IMR-90 (cell line): ENCODE measurements around the gene WDR49. TPM values are rescaled to one million over a fixed set of nuclear protein-coding genes. Genes with fewer than 3 reads are reported as not detected.

Experiments
- ATAC-seq: fragments of 200-7000 bp; cut with Tn5 transposase; 2 replicates; pipeline ENCODE4 v1.9.1; 2020; ENCODE audit warnings: low read depth, mild to moderate bottlenecking, moderate library complexity
- BruUV-seq: library from RNA; stranded (reverse); fragments of 400-500 nt; replicated peaks from 2 replicates; lab custom pipeline; 2021; lab: Mats Ljungman, UMichigan
- CTCF ChIA-PET: fragments of 300-600 bp; formaldehyde crosslinking; extraction: SDS; loops from one replicate; lab custom pipeline; 2021; ENCODE audit warnings: antibody characterized with exemption; lab: Yijun Ruan, JAX
- POLR2A ChIA-PET: fragments of 300-600 bp; sonication (Branson Sonifier 250); formaldehyde crosslinking; loops from one replicate; lab custom pipeline; 2022; ENCODE audit warnings: antibody characterized with exemption; ENCODE audit not compliant: unreplicated experiment; lab: Charles Lee
- DNase-seq: peaks from one replicate; pipeline ENCODE4 v3.0.0; 2013
- H2AFZ ChIP-seq: replicated peaks from 2 replicates; pipeline ENCODE3; 2013; ENCODE audit warnings: low read length, mild to moderate bottlenecking; ENCODE audit not compliant: poor library complexity
- H2AK5ac ChIP-seq: 2 replicates; pipeline ENCODE4 v1.6.1; 2013; ENCODE audit warnings: low read depth, low read length, inconsistent platforms
- H2AK9ac ChIP-seq: replicated peaks from 2 replicates; pipeline ENCODE3; 2013; ENCODE audit warnings: mild to moderate bottlenecking, low read depth, low read length, moderate library complexity; ENCODE audit not compliant: poor library complexity
- H2BK120ac ChIP-seq: 2 replicates; pipeline ENCODE4 v1.6.1; 2013; ENCODE audit warnings: low read depth, low read length, inconsistent platforms
- H2BK15ac ChIP-seq: 3 replicates; pipeline ENCODE4 v1.6.1; 2013; ENCODE audit warnings: low read depth, low read length, inconsistent platforms
- H2BK20ac ChIP-seq: 2 replicates; pipeline ENCODE4 v1.6.1; 2013; ENCODE audit warnings: low read depth, mild to moderate bottlenecking, inconsistent platforms, low read length, moderate library complexity
- H2BK5ac ChIP-seq: 2 replicates; pipeline ENCODE4 v1.6.1; 2013; ENCODE audit warnings: mild to moderate bottlenecking, low read depth, low read length, inconsistent platforms; ENCODE audit not compliant: poor library complexity, severe bottlenecking
- H3K14ac ChIP-seq: replicated peaks from 2 replicates; pipeline ENCODE4 v1.6.1; 2013; ENCODE audit warnings: low read depth, low read length, inconsistent platforms
- H3K18ac ChIP-seq: 2 replicates; pipeline ENCODE4 v1.6.1; 2013; ENCODE audit warnings: low read depth, low read length, control low read depth
- H3K23ac ChIP-seq: 2 replicates; pipeline ENCODE4 v1.6.1; 2013; ENCODE audit warnings: low read depth, low read length, inconsistent platforms
- H3K27ac ChIP-seq: 2 replicates; pipeline ENCODE4 v1.5.1; 2013; ENCODE audit warnings: mild to moderate bottlenecking, control low read depth, low read length; ENCODE audit not compliant: insufficient read depth
- H3K27me3 ChIP-seq: 2 replicates; pipeline ENCODE4 v1.6.1; 2013; ENCODE audit warnings: low read length; ENCODE audit not compliant: control insufficient read depth, insufficient read depth
- H3K36me3 ChIP-seq: 2 replicates; pipeline ENCODE4 v1.6.1; 2013; ENCODE audit warnings: low read length, mixed read lengths; ENCODE audit not compliant: control insufficient read depth, insufficient read depth
- H3K4ac ChIP-seq: 2 replicates; pipeline ENCODE4 v1.6.1; 2013; ENCODE audit warnings: low read depth, low read length, inconsistent platforms
- H3K4me1 ChIP-seq: 2 replicates; pipeline ENCODE4 v1.6.1; 2013; ENCODE audit warnings: low read length, mixed read lengths; ENCODE audit not compliant: control insufficient read depth, insufficient read depth
- H3K4me2 ChIP-seq: 2 replicates; pipeline ENCODE4 v1.6.1; 2013; ENCODE audit warnings: low read depth, mild to moderate bottlenecking, control low read depth, low read length, moderate library complexity
- H3K4me3 ChIP-seq: 2 replicates; pipeline ENCODE4 v1.5.1; 2013; ENCODE audit warnings: low read depth, mild to moderate bottlenecking, control low read depth, low read length, moderate library complexity; ENCODE audit not compliant: insufficient read depth
- H3K56ac ChIP-seq: 2 replicates; pipeline ENCODE4 v1.6.1; 2013; ENCODE audit warnings: low read length, inconsistent platforms; ENCODE audit not compliant: insufficient read depth; ENCODE audit errors: extremely low read depth
- H3K79me1 ChIP-seq, 2 experiments: 2 replicates each; pipeline ENCODE4 v1.6.1; 2013; ENCODE audit warnings: low read length in 2 of 2, inconsistent platforms in 1 of 2, low read depth in 1 of 2
- H3K9ac ChIP-seq: 2 replicates; pipeline ENCODE4 v1.6.1; 2013; ENCODE audit warnings: low read depth, low read length, control low read depth
- H3K9me1 ChIP-seq: 2 replicates; pipeline ENCODE4 v1.6.1; 2013; ENCODE audit warnings: low read length, inconsistent platforms; ENCODE audit not compliant: insufficient read depth
- H3K9me3 ChIP-seq: 2 replicates; pipeline ENCODE4 v1.6.1; 2013; ENCODE audit warnings: low read length; ENCODE audit not compliant: control insufficient read depth, insufficient read depth
- H4K20me1 ChIP-seq: 2 replicates; pipeline ENCODE4 v1.6.1; 2013; ENCODE audit warnings: low read length, inconsistent platforms; ENCODE audit not compliant: insufficient read depth
- H4K5ac ChIP-seq: 2 replicates; pipeline ENCODE4 v1.6.1; 2013; ENCODE audit warnings: mild to moderate bottlenecking, low read depth, low read length, control low read depth
- H4K8ac ChIP-seq, 2 experiments: 2 replicates each; pipeline ENCODE4 v1.6.1; 2013; ENCODE audit warnings: low read depth in 2 of 2, low read length in 2 of 2, control low read depth in 1 of 2, inconsistent platforms in 1 of 2
- H4K91ac ChIP-seq: 2 replicates; pipeline ENCODE4 v1.6.1; 2013; ENCODE audit warnings: low read depth, low read length, inconsistent platforms; ENCODE audit not compliant: insufficient read depth
- BHLHE40 ChIP-seq: fragments of 150-350 bp; IDR thresholded peaks from 2 replicates; pipeline ENCODE4 v1.6.1; 2016; ENCODE audit warnings: mild to moderate bottlenecking, low read depth, low read length
- CEBPB ChIP-seq: IDR thresholded peaks from 2 replicates; pipeline ENCODE4 v1.6.1; 2012; ENCODE audit warnings: low read depth, low read length, improper control_type of control experiment
- FOS ChIP-seq: fragments of 150-350 bp; IDR thresholded peaks from 2 replicates; pipeline ENCODE4 v1.6.1; 2016; ENCODE audit warnings: low read depth, low read length
- MAFK ChIP-seq: IDR thresholded peaks from 2 replicates; pipeline ENCODE4 v1.6.1; 2012; ENCODE audit warnings: low read depth, low read length, improper control_type of control experiment
- MAZ ChIP-seq: IDR thresholded peaks from 2 replicates; pipeline ENCODE4 v1.6.1; 2012; ENCODE audit warnings: low read depth, mild to moderate bottlenecking, low read length, improper control_type of control experiment, moderate library complexity, borderline replicate concordance
- NFE2L2 ChIP-seq: fragments of 150-350 bp; IDR thresholded peaks from 2 replicates; pipeline ENCODE4 v1.6.1; 2016; ENCODE audit warnings: low read depth, mild to moderate bottlenecking, low read length
- POLR2A ChIP-seq: IDR thresholded peaks from 2 replicates; pipeline ENCODE4 v1.6.1; 2012; ENCODE audit warnings: mild to moderate bottlenecking, low read depth, low read length
- RAD21 ChIP-seq: IDR thresholded peaks from 2 replicates; pipeline ENCODE4 v1.6.1; 2012; ENCODE audit warnings: low read length, improper control_type of control experiment
- RCOR1 ChIP-seq: IDR thresholded peaks from 2 replicates; pipeline ENCODE4 v1.6.1; 2012; ENCODE audit warnings: mild to moderate bottlenecking, low read length, improper control_type of control experiment; ENCODE audit not compliant: insufficient replicate concordance
- RFX5 ChIP-seq: IDR thresholded peaks from 2 replicates; pipeline ENCODE4 v1.8.0; 2012; ENCODE audit warnings: low read depth, mild to moderate bottlenecking, low read length, moderate library complexity
- SMC3 ChIP-seq: fragments of 150-350 bp; IDR thresholded peaks from 2 replicates; pipeline ENCODE4 v1.6.1; 2016; ENCODE audit warnings: low read depth, mild to moderate bottlenecking, antibody characterized with exemption, low read length, moderate library complexity
- WGBS, 2 experiments: methylation state at CpG; one replicate each; pipeline versions ENCODE4 v1.1.5 to v1.1.7; 2013; ENCODE audit warnings: missing lambda C conversion rate in 2 of 2; ENCODE audit not compliant: insufficient read length in 1 of 2; ENCODE audit errors: extremely low coverage in 2 of 2; 5-methylcytosine and 5-hydroxymethylcytosine counted together
- dilution Hi-C: fragments of 300-500 bp; cut with HindIII; formaldehyde crosslinking; loops from one replicate; pipeline ENCODE4 v1.14.3; 2018; ENCODE audit warnings: low sequenced_read_pairs; ENCODE audit not compliant: unreplicated experiment
- in situ Hi-C: fragments of 300-500 bp; cut with MboI; formaldehyde crosslinking; loops from 3 replicates; pipeline ENCODE4 v1.14.3; 2019; ENCODE audit warnings: low sequenced_read_pairs, inconsistent platforms, mixed read lengths
- intact Hi-C: fragments of 100-400 bp; cut with micrococcal nuclease; formaldehyde crosslinking; loops from 2 replicates; pipeline ENCODE4 v1.10.0; 2022
- polyA plus RNA-seq, 3 experiments: library from polyadenylated mRNA; depleted of rRNA; stranded (reverse); fragments of >200 nt; gene quantifications; 2 replicates each; pipeline ENCODE4 v1.2.3, GENCODE V29; 2012; ENCODE audit warnings: low replicate concordance in 1 of 3
- total RNA-seq: library from RNA; depleted of rRNA; stranded (reverse); fragments of >200 nt; gene quantifications from 2 replicates; pipeline ENCODE4 v1.2.3, GENCODE V29; 2012
- TF ChIP-seq, protein P1 (sequence below): fragments of 150-350 bp; IDR thresholded peaks from 2 replicates; pipeline ENCODE4 v1.6.1; 2016; ENCODE audit warnings: low read depth, mild to moderate bottlenecking, low read length, moderate library complexity, borderline replicate concordance
- TF ChIP-seq, protein P2 (sequence below): conservative IDR thresholded peaks from 2 replicates; pipeline ENCODE4 v1.5.1; 2012; ENCODE audit warnings: mild to moderate bottlenecking, low read depth, low read length, improper control_type of control experiment
- TF ChIP-seq, protein P3 (sequence below): fragments of 150-350 bp; IDR thresholded peaks from 2 replicates; pipeline ENCODE4 v1.6.1; 2017; ENCODE audit warnings: mild to moderate bottlenecking, antibody characterized with exemption, low read length, low read depth

WDR49 gene
- total and polyA plus RNA-seq, 2 of the 4 experiments (the other 2 are of a cell fraction) = not detected

DNA sequence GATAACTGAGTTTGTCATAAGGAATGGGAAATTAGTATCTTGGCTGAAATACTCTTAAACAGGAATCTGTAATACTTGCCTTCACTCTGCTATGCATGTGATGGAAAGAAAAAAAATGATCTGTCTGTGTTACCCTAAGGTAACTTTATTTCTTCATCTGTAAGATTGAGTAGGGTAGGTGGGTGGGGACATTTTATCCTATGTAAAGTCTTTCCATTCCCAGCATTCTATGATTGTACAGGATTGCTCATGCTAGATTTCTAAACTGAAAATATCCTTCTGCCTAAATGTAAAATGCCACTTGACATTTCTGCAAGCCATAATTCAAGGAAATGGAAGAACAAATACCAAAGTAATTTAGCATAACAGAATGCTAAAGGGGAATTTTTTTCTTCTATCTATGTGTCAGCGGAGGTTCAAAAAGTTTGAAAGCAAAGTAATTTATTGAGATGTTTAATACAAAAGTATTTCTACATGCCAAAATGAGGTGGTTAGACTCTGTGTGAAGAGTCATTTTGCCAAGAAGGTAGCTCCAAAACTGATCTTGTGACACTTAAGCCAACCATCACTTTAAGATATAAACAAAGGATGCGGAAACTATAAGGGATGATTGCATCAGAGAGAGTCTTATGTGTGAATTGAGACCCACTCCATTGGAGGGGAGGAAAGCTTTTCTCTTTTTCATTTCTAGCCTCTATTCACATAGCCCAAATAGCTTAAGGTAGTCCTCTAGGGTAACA, 133.3 kb downstream of the WDR49 start:
- H3K4ac ChIP-seq = no peak overlapping the region
- no peak overlapping the region for H2AK9ac ChIP-seq
- ChIA-PET POLR2A (no interaction called here), CTCF (no interaction called here)
- H2BK15ac ChIP-seq = no peak overlapping the region
- H2AK5ac ChIP-seq = no peak overlapping the region
- H3K56ac ChIP-seq = no peak overlapping the region
- no peak overlapping the region for H3K18ac ChIP-seq
- ATAC-seq (no peak), DNase-seq (no peak)
- no peaks in the 10 kb centered on the region for H3K9me1 ChIP-seq
- H3K4me3 ChIP-seq = no peak overlapping the region
- TF ChIP-seq FOS (no peak), RCOR1 (no peak), RFX5 (no peak), CEBPB (no peak), BHLHE40 (no peak), POLR2A (no peak), SMC3 (no peak), NFE2L2 (no peak), MAZ (no peak), MAFK (no peak), RAD21 (no peak)
- TF ChIP-seq, protein P1, sequence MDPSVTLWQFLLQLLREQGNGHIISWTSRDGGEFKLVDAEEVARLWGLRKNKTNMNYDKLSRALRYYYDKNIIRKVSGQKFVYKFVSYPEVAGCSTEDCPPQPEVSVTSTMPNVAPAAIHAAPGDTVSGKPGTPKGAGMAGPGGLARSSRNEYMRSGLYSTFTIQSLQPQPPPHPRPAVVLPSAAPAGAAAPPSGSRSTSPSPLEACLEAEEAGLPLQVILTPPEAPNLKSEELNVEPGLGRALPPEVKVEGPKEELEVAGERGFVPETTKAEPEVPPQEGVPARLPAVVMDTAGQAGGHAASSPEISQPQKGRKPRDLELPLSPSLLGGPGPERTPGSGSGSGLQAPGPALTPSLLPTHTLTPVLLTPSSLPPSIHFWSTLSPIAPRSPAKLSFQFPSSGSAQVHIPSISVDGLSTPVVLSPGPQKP = no peak
- TF ChIP-seq, protein P2, sequence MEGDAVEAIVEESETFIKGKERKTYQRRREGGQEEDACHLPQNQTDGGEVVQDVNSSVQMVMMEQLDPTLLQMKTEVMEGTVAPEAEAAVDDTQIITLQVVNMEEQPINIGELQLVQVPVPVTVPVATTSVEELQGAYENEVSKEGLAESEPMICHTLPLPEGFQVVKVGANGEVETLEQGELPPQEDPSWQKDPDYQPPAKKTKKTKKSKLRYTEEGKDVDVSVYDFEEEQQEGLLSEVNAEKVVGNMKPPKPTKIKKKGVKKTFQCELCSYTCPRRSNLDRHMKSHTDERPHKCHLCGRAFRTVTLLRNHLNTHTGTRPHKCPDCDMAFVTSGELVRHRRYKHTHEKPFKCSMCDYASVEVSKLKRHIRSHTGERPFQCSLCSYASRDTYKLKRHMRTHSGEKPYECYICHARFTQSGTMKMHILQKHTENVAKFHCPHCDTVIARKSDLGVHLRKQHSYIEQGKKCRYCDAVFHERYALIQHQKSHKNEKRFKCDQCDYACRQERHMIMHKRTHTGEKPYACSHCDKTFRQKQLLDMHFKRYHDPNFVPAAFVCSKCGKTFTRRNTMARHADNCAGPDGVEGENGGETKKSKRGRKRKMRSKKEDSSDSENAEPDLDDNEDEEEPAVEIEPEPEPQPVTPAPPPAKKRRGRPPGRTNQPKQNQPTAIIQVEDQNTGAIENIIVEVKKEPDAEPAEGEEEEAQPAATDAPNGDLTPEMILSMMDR = no peak
- TF ChIP-seq, protein P3, sequence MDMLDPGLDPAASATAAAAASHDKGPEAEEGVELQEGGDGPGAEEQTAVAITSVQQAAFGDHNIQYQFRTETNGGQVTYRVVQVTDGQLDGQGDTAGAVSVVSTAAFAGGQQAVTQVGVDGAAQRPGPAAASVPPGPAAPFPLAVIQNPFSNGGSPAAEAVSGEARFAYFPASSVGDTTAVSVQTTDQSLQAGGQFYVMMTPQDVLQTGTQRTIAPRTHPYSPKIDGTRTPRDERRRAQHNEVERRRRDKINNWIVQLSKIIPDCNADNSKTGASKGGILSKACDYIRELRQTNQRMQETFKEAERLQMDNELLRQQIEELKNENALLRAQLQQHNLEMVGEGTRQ = no peak
- dilution Hi-C loops = no loop called here
- no peak overlapping the region for H4K8ac ChIP-seq
- no peak overlapping the region for H3K27ac ChIP-seq
- no peak overlapping the region for H4K91ac ChIP-seq
- H3K14ac ChIP-seq = no peak overlapping the region
- no peaks in the 10 kb centered on the region for H3K79me1 ChIP-seq
- intact Hi-C loops = no loop called here
- no peaks in the 10 kb centered on the region for H4K20me1 ChIP-seq
- H3K9me3 ChIP-seq = 0 out of 2 replicates have a peak, but pooled peaks cover 3% of the 10 kb centered on the region
- BruUV-seq = no TSS peak
- no peak overlapping the region for H2BK20ac ChIP-seq
- H2BK120ac ChIP-seq = no peak overlapping the region
- in situ Hi-C loops = no loop called here
- H2BK5ac ChIP-seq = no peak overlapping the region
- no peak overlapping the region for H4K5ac ChIP-seq
- no peaks in the 10 kb centered on the region for H3K36me3 ChIP-seq
- WGBS, 2 experiments = no CpG with 5 or more reads among the region's 2 CpGs
- no peak overlapping the region for H3K9ac ChIP-seq
- H3K4me2 ChIP-seq = no peak overlapping the region
- no peak overlapping the region for H3K23ac ChIP-seq
- no peaks in the 10 kb centered on the region for H3K27me3 ChIP-seq
- no peak overlapping the region for H2AFZ ChIP-seq
- H3K4me1 ChIP-seq = no peaks in the 10 kb centered on the region
